SK-N-SH (cell line): ENCODE data around the gene GARIN6. TPM values are rescaled to one million over a fixed set of nuclear protein-coding genes. Genes with fewer than 3 reads are reported as not detected.

Source experiments
- CTCF ChIA-PET: fragments of 300-600, 350-600 bp; formaldehyde crosslinking; extraction: SDS; loops from one replicate; lab custom pipeline; 2021; lab: Yijun Ruan, JAX
- POLR2A ChIA-PET: fragments of 350-600 bp; sonication (Branson Sonifier 250); formaldehyde crosslinking; extraction: SDS; loops from one replicate; lab custom pipeline; 2020; ENCODE audit warnings: antibody characterized with exemption, inconsistent platforms; lab: Yijun Ruan, JAX
- DNase-seq: peaks from one replicate; pipeline ENCODE4 v3.0.0; 2012
- H2AFZ ChIP-seq: fragments of 200-600 bp; sonication (generic); 2 replicates; pipeline ENCODE4 v1.8.1; 2016; ENCODE audit warnings: antibody characterized with exemption, mild to moderate bottlenecking, low read depth
- H3F3A ChIP-seq: fragments of 200-600 bp; sonication (generic); replicated peaks from 2 replicates; pipeline ENCODE3; 2016; ENCODE audit warnings: antibody characterized with exemption, mild to moderate bottlenecking; ENCODE audit not compliant: insufficient read depth
- H3K27ac ChIP-seq, 2 experiments: fragments of 200-500 bp in 1 of 2; fragments of 200-600 bp in 1 of 2; sonication (Bioruptor generic) in 1 of 2; sonication (generic), shearing (Covaris generic) in 1 of 2; 2 replicates each; pipeline versions ENCODE4 v1.5.1 to v1.6.1; 2014 to 2016; ENCODE audit warnings: low read depth in 2 of 2, inconsistent platforms in 1 of 2, low read length in 1 of 2, mild to moderate bottlenecking in 1 of 2, mixed read lengths in 1 of 2
- H3K27me3 ChIP-seq: fragments of 200-600 bp; sonication (generic), shearing (Covaris generic); 2 replicates; pipeline ENCODE4 v1.6.1; 2016; ENCODE audit warnings: mixed run types; ENCODE audit not compliant: insufficient read depth
- H3K36me3 ChIP-seq, 2 experiments: fragments of 200-500 bp in 1 of 2; fragments of 200-600 bp in 1 of 2; sonication (Bioruptor generic) in 1 of 2; sonication (generic) in 1 of 2; replicated peaks in 1 of 2; 2 replicates each; pipeline versions ENCODE3 to v1.5.1; 2014 to 2016; ENCODE audit warnings: low read length in 1 of 2, mild to moderate bottlenecking in 1 of 2; ENCODE audit not compliant: insufficient read depth in 2 of 2, control insufficient read depth in 1 of 2
- H3K4me1 ChIP-seq, 2 experiments: fragments of 200-500 bp in 1 of 2; fragments of 200-600 bp in 1 of 2; sonication (Bioruptor generic) in 1 of 2; sonication (generic), shearing (Covaris generic) in 1 of 2; 2 replicates each; pipeline versions ENCODE4 v1.5.1 to v1.6.1; 2014 to 2016; ENCODE audit warnings: low read depth in 1 of 2, low read length in 1 of 2, mixed run types in 1 of 2; ENCODE audit not compliant: insufficient read depth in 2 of 2, control insufficient read depth in 1 of 2
- H3K4me2 ChIP-seq: fragments of 200-600 bp; sonication (generic), shearing (Covaris generic); 2 replicates; pipeline ENCODE4 v1.6.1; 2017; ENCODE audit warnings: mixed run types
- H3K4me3 ChIP-seq, 2 experiments: fragments of 200-500 bp in 1 of 2; fragments of 200-600 bp in 1 of 2; sonication (Bioruptor generic) in 1 of 2; sonication (generic), shearing (Covaris generic) in 1 of 2; 2 replicates each; pipeline versions ENCODE4 v1.5.1 to v1.8.1; 2014 to 2016; ENCODE audit warnings: low read depth in 2 of 2, inconsistent platforms in 1 of 2, low read length in 1 of 2, mild to moderate bottlenecking in 1 of 2, mixed read lengths in 1 of 2, moderate library complexity in 1 of 2
- H3K79me2 ChIP-seq: fragments of 200-600 bp; sonication (generic); 2 replicates; pipeline ENCODE4 v1.8.1; 2017; ENCODE audit warnings: mild to moderate bottlenecking; ENCODE audit not compliant: insufficient read depth
- H3K9ac ChIP-seq: fragments of 200-600 bp; sonication (generic); 2 replicates; pipeline ENCODE4 v1.6.1; 2017; ENCODE audit warnings: mixed run types
- H3K9me2 ChIP-seq: fragments of 200-600 bp; sonication (generic); 2 replicates; pipeline ENCODE4 v1.6.1; 2017; ENCODE audit warnings: mixed run types
- H3K9me3 ChIP-seq: fragments of 200-600 bp; sonication (generic); 2 replicates; pipeline ENCODE4 v1.6.1; 2017; ENCODE audit warnings: mixed run types, mild to moderate bottlenecking, moderate library complexity
- H4K20me1 ChIP-seq: fragments of 200-600 bp; sonication (generic); 2 replicates; pipeline ENCODE4 v1.6.1; 2017; ENCODE audit warnings: mild to moderate bottlenecking, mixed run types; ENCODE audit not compliant: insufficient read depth
- EZH2phosphoT487 ChIP-seq: fragments of 200-600 bp; sonication (generic); IDR thresholded peaks from 2 replicates; pipeline ENCODE4 v1.6.1; 2017; ENCODE audit warnings: low read depth, mixed run types, mild to moderate bottlenecking, antibody characterized with exemption, moderate library complexity, borderline replicate concordance
- FOXJ3 ChIP-seq: sonication (generic); formaldehyde crosslinking; IDR thresholded peaks from 2 replicates; pipeline ENCODE4 v1.5.1; 2020; ENCODE audit warnings: mild to moderate bottlenecking, missing genetic modification reagents
- JUND ChIP-seq: IDR thresholded peaks from 2 replicates; pipeline ENCODE4 v1.4.0; 2012
- MEF2A ChIP-seq: IDR thresholded peaks from 2 replicates; pipeline ENCODE4 v1.4.0; 2012; ENCODE audit warnings: low read depth, borderline replicate concordance
- MXI1 ChIP-seq: IDR thresholded peaks from 2 replicates; pipeline ENCODE4 v1.6.1; 2012; ENCODE audit warnings: mild to moderate bottlenecking, low read depth, low read length, improper control_type of control experiment
- NFIC ChIP-seq: IDR thresholded peaks from 2 replicates; pipeline ENCODE4 v1.4.0; 2012; ENCODE audit warnings: borderline replicate concordance
- RAD21 ChIP-seq: IDR thresholded peaks from 2 replicates; pipeline ENCODE4 v1.6.1; 2012; ENCODE audit warnings: mild to moderate bottlenecking, low read length
- TEAD4 ChIP-seq: IDR thresholded peaks from 2 replicates; pipeline ENCODE4 v1.4.0; 2012; ENCODE audit warnings: mild to moderate bottlenecking, borderline replicate concordance; ENCODE audit not compliant: insufficient read depth
- WGBS: methylation state at CpG from one replicate; pipeline ENCODE4 v1.1.6; 2017; ENCODE audit warnings: low lambda C conversion rate; 5-methylcytosine and 5-hydroxymethylcytosine counted together
- polyA plus RNA-seq, 3 experiments: library from polyadenylated mRNA; depleted of rRNA; stranded (reverse); fragments of >200 nt; gene quantifications; 2 replicates each; pipeline ENCODE4 v1.2.3, GENCODE V29; 2012
- TF ChIP-seq, protein P1 (sequence below): fragments of 200-600 bp; sonication (generic); IDR thresholded peaks from 2 replicates; pipeline ENCODE4 v1.6.1; 2017; ENCODE audit warnings: antibody characterized with exemption, mild to moderate bottlenecking, moderate library complexity
- TF ChIP-seq, protein P2 (sequence below): fragments of 150-350 bp; IDR thresholded peaks from 2 replicates; pipeline ENCODE4 v1.6.1; 2016; ENCODE audit warnings: mild to moderate bottlenecking, low read depth, low read length
- TF ChIP-seq, protein P3 (sequence below): IDR thresholded peaks from 2 replicates; pipeline ENCODE4; 2012
- TF ChIP-seq, protein P4 (sequence below): fragments of 150-350 bp; IDR thresholded peaks from 2 replicates; pipeline ENCODE4 v1.6.1; 2017; ENCODE audit warnings: antibody characterized with exemption, low read length, low read depth, borderline replicate concordance

The GARIN6 gene
- polyA plus RNA-seq, 1 of the 3 experiments (the other 2 are of a cell fraction): not detected

DNA sequence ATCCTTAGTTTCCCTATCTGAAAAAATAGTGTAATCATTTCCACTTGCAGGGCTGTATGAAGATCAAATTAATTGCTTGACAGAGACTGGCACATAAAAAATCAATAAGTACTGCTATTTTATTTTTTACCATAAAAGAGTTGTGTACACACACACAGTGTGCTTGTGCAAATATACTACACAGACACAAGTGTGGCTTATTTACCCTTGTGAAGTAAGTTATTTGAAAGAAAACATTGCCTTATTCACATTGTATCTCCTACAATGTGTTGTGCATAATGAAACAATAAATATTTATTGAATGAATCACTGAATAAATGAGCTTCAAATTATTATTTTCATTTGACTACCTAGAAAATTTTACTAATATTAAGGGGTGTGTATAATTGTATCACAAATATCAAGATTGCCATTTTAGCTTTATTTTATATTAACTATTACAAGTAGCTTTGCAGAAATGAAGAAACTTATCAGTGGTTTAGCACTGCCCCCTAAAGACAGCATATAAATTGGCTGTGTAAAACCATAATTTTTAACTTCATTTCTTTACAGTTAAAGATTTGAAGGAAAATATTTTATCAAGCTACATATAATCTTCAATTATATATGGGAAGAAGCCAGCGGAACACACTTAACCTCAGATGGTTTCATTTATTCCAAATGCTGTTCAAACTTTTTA lies 11.3 kb downstream of the GARIN6 start:
- no peak for TF ChIP-seq NFIC
- no peak for TF ChIP-seq MXI1
- TF ChIP-seq, protein P1, sequence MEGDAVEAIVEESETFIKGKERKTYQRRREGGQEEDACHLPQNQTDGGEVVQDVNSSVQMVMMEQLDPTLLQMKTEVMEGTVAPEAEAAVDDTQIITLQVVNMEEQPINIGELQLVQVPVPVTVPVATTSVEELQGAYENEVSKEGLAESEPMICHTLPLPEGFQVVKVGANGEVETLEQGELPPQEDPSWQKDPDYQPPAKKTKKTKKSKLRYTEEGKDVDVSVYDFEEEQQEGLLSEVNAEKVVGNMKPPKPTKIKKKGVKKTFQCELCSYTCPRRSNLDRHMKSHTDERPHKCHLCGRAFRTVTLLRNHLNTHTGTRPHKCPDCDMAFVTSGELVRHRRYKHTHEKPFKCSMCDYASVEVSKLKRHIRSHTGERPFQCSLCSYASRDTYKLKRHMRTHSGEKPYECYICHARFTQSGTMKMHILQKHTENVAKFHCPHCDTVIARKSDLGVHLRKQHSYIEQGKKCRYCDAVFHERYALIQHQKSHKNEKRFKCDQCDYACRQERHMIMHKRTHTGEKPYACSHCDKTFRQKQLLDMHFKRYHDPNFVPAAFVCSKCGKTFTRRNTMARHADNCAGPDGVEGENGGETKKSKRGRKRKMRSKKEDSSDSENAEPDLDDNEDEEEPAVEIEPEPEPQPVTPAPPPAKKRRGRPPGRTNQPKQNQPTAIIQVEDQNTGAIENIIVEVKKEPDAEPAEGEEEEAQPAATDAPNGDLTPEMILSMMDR: peak; percentile 76
- TF ChIP-seq, protein P2, sequence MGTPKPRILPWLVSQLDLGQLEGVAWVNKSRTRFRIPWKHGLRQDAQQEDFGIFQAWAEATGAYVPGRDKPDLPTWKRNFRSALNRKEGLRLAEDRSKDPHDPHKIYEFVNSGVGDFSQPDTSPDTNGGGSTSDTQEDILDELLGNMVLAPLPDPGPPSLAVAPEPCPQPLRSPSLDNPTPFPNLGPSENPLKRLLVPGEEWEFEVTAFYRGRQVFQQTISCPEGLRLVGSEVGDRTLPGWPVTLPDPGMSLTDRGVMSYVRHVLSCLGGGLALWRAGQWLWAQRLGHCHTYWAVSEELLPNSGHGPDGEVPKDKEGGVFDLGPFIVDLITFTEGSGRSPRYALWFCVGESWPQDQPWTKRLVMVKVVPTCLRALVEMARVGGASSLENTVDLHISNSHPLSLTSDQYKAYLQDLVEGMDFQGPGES: no peak
- no peak for TF ChIP-seq EZH2phosphoT487
- no peak for TF ChIP-seq FOXJ3 (CRISPR knock-in tag)
- TF ChIP-seq, protein P3, sequence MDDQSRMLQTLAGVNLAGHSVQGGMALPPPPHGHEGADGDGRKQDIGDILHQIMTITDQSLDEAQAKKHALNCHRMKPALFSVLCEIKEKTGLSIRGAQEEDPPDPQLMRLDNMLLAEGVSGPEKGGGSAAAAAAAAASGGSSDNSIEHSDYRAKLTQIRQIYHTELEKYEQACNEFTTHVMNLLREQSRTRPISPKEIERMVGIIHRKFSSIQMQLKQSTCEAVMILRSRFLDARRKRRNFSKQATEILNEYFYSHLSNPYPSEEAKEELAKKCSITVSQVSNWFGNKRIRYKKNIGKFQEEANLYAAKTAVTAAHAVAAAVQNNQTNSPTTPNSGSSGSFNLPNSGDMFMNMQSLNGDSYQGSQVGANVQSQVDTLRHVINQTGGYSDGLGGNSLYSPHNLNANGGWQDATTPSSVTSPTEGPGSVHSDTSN: no peak
- no peak for TF ChIP-seq TEAD4
- peak; percentile 58 for TF ChIP-seq RAD21
- no peak for TF ChIP-seq MEF2A
- TF ChIP-seq, protein P4, sequence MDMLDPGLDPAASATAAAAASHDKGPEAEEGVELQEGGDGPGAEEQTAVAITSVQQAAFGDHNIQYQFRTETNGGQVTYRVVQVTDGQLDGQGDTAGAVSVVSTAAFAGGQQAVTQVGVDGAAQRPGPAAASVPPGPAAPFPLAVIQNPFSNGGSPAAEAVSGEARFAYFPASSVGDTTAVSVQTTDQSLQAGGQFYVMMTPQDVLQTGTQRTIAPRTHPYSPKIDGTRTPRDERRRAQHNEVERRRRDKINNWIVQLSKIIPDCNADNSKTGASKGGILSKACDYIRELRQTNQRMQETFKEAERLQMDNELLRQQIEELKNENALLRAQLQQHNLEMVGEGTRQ: no peak
- no peak for TF ChIP-seq JUND
- TF ChIP-seq, all 33 proteins: peak for 2
- Histone ChIP-seq H3K4me1 (no peaks in the 10 kb centered on the region; a peak in 1 of 4 replicates), H3K9me2 (no peaks in the 10 kb centered on the region), H3K9me3 (no peaks in the 10 kb centered on the region), H3K4me2 (no peak overlapping the region), H3K27me3 (no peaks in the 10 kb centered on the region), H2AFZ (no peak overlapping the region), H3F3A (no peaks in the 10 kb centered on the region), H3K27ac (no peak overlapping the region), H3K79me2 (no peaks in the 10 kb centered on the region), H3K4me3 (no peak overlapping the region), H3K9ac (no peak overlapping the region), H4K20me1 (no peaks in the 10 kb centered on the region), H3K36me3 (no peaks in the 10 kb centered on the region)
- WGBS: 26% methylated on average over 1 of the region's 1 CpG
- no peak for DNase-seq
- POLR2A ChIA-PET: no interaction called here
- CTCF ChIA-PET: interaction anchor here (0.8 to 2.1 kb wide), 7 partner anchors 16 to 624 kb away, joined by 3 to 24 read pairs (median 3); no protein-coding TSS in a partner anchor
